ENCODE data around the gene MAMDC4. TPM values are rescaled to one million over a fixed set of nuclear protein-coding genes. Genes with fewer than 3 reads are reported as not detected.
A peak's percentile ranks its signal among the peaks of the same experiment; 100 is the strongest.

MAMDC4 gene
- total and polyA plus RNA-seq, 2 of the 13 experiments (the other 11 are each of a cell fraction or from before 2014, with no cell fraction given), result 6.0 to 6.8 TPM

DNA sequence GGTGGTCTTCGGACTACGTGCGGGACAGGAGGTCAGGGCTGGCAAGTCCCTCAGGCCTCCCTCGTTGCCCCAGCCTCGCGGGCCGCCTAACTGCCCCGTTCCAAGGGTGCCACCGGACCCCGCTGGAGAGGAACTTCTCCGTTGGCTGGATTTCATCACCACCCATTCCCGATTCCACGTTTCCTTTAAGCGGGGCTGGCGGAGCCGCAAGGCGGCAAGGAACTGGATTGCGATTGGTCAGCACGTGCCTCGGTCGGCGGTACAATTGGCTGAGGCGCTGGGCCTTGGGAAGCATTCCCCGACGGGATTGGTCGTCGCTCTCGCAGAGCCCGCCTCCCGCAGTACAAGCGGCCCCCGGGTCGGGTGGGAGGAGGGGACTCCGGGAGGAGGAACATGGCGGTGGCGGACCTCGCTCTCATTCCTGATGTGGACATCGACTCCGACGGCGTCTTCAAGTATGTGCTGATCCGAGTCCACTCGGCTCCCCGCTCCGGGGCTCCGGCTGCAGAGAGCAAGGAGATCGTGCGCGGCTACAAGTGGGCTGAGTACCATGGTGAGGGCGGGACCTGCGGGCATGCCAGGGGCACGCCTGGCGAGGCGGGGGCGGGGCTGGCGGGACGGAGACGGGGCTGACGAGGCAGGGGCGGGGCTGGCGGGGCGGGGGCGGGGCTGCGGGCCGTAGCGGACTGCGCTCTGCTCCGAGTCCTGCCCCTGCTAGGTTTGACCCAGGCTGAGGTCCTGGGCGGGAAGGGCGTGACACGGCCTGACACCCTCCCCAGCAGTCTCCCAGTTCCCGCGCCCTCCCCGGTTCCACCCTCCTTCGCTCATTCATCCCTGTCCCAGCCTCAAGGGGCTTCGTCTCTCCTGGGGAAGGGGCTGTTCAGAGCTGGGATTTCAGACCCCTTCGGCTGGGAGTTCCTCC lies 2.8 kb upstream of the MAMDC4 start, which contains the start of gene PHPT1 (continued):
- TF ChIP-seq, protein P1, sequence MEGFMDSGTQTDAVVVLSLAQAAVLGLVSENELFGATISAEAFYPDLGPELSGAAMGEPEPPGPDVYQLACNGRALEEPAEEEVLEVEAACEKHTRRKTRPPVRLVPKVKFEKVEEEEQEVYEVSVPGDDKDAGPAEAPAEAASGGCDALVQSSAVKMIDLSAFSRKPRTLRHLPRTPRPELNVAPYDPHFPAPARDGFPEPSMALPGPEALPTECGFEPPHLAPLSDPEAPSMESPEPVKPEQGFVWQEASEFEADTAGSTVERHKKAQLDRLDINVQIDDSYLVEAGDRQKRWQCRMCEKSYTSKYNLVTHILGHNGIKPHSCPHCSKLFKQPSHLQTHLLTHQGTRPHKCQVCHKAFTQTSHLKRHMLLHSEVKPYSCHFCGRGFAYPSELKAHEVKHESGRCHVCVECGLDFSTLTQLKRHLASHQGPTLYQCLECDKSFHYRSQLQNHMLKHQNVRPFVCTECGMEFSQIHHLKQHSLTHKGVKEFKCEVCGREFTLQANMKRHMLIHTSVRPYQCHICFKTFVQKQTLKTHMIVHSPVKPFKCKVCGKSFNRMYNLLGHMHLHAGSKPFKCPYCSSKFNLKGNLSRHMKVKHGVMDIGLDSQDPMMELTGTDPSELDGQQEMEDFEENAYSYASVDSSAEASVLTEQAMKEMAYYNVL (CRISPR knock-in tag; IDR thresholded peaks at IDR 0.05; ENCODE audit: borderline replicate concordance), result no peak
- no peak for TF ChIP-seq EP300 (IDR thresholded peaks at IDR 0.05; ENCODE audit: low read depth in 2 of 2, low read length in 2 of 2)
- TF ChIP-seq EP300 (CRISPR knock-in tag; IDR thresholded peaks at IDR 0.05; ENCODE audit: borderline replicate concordance), result peak; percentile 29; the same call in 1 of the 2 replicates
- TF ChIP-seq, protein P2, sequence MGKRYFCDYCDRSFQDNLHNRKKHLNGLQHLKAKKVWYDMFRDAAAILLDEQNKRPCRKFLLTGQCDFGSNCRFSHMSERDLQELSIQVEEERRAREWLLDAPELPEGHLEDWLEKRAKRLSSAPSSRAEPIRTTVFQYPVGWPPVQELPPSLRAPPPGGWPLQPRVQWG (CRISPR knock-in tag; IDR thresholded peaks at IDR 0.05; ENCODE audit: borderline replicate concordance, low read depth), result no peak
- TF ChIP-seq RARG (CRISPR knock-in tag; IDR thresholded peaks at IDR 0.05; ENCODE audit: low read depth), result no peak
- no peak for TF ChIP-seq MZF1 (CRISPR knock-in tag; IDR thresholded peaks at IDR 0.05; ENCODE audit: borderline replicate concordance)
- no peak for TF ChIP-seq SP140L (CRISPR knock-in tag; IDR thresholded peaks at IDR 0.05; ENCODE audit: borderline replicate concordance)
- peak; percentile 62 for TF ChIP-seq BHLHE40 (IDR thresholded peaks at IDR 0.05; ENCODE audit: low read length)
- no peak for TF ChIP-seq ZNF24 (IDR thresholded peaks at IDR 0.05)
- TF ChIP-seq, protein P3, sequence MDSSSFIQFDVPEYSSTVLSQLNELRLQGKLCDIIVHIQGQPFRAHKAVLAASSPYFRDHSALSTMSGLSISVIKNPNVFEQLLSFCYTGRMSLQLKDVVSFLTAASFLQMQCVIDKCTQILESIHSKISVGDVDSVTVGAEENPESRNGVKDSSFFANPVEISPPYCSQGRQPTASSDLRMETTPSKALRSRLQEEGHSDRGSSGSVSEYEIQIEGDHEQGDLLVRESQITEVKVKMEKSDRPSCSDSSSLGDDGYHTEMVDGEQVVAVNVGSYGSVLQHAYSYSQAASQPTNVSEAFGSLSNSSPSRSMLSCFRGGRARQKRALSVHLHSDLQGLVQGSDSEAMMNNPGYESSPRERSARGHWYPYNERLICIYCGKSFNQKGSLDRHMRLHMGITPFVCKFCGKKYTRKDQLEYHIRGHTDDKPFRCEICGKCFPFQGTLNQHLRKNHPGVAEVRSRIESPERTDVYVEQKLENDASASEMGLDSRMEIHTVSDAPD (CRISPR knock-in tag; IDR thresholded peaks at IDR 0.05), result no peak
- TF ChIP-seq KMT2A (CRISPR knock-in tag; IDR thresholded peaks at IDR 0.05), result no peak
- TF ChIP-seq DMAP1 (CRISPR knock-in tag; IDR thresholded peaks at IDR 0.05), result peak; percentile 90
- TF ChIP-seq, protein P4, sequence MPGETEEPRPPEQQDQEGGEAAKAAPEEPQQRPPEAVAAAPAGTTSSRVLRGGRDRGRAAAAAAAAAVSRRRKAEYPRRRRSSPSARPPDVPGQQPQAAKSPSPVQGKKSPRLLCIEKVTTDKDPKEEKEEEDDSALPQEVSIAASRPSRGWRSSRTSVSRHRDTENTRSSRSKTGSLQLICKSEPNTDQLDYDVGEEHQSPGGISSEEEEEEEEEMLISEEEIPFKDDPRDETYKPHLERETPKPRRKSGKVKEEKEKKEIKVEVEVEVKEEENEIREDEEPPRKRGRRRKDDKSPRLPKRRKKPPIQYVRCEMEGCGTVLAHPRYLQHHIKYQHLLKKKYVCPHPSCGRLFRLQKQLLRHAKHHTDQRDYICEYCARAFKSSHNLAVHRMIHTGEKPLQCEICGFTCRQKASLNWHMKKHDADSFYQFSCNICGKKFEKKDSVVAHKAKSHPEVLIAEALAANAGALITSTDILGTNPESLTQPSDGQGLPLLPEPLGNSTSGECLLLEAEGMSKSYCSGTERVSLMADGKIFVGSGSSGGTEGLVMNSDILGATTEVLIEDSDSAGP (CRISPR knock-in tag; IDR thresholded peaks at IDR 0.05; ENCODE audit: borderline replicate concordance), result peak; percentile 99
- 0 out of 2 replicates have a peak, but pooled peaks have one; percentile 27 for TF ChIP-seq HMG20B (CRISPR knock-in tag; conservative IDR thresholded peaks at IDR 0.05)
- no peak for TF ChIP-seq FLYWCH1 (CRISPR knock-in tag; IDR thresholded peaks at IDR 0.05)
- TF ChIP-seq, protein P5, sequence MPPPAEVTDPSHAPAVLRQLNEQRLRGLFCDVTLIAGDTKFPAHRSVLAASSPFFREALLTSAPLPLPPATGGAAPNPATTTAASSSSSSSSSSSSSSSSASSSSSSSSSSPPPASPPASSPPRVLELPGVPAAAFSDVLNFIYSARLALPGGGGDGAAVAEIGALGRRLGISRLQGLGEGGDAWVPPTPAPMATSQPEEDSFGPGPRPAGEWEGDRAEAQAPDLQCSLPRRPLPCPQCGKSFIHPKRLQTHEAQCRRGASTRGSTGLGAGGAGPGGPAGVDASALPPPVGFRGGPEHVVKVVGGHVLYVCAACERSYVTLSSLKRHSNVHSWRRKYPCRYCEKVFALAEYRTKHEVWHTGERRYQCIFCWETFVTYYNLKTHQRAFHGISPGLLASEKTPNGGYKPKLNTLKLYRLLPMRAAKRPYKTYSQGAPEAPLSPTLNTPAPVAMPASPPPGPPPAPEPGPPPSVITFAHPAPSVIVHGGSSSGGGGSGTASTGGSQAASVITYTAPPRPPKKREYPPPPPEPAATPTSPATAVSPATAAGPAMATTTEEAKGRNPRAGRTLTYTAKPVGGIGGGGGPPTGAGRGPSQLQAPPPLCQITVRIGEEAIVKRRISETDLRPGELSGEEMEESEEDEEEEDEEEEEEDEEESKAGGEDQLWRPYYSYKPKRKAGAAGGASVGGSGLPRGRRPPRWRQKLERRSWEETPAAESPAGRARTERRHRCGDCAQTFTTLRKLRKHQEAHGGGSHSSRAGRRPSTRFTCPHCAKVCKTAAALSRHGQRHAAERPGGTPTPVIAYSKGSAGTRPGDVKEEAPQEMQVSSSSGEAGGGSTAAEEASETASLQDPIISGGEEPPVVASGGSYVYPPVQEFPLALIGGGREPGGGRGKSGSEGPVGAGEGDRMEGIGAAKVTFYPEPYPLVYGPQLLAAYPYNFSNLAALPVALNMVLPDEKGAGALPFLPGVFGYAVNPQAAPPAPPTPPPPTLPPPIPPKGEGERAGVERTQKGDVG (CRISPR knock-in tag; IDR thresholded peaks at IDR 0.05; ENCODE audit: borderline replicate concordance), result no peak
- no peak for TF ChIP-seq MAFK (conservative IDR thresholded peaks at IDR 0.05 in 1 of 2, IDR thresholded peaks at IDR 0.05 in 1 of 2; ENCODE audit: low read length in 2 of 2)
- TF ChIP-seq HCFC1 (IDR thresholded peaks at IDR 0.05; ENCODE audit: low read depth, low read length), result peak; percentile 42; the same call in 1 of the 2 replicates
- TF ChIP-seq ETV5 (CRISPR knock-in tag; IDR thresholded peaks at IDR 0.05; ENCODE audit: borderline replicate concordance), result no peak; the same call in 1 of the 2 replicates
- TF ChIP-seq SP5 (CRISPR knock-in tag; IDR thresholded peaks at IDR 0.05; ENCODE audit: borderline replicate concordance, low read depth), result 0 out of 2 replicates have a peak, but pooled peaks have one; percentile 55
